Gastrocnemius medialis (tissue), 4 donors: Measurements from ENCODE around the gene KRT3.

Experiments
- POLR2A ChIP-seq, 2 donors: fragments of 450-650 bp; IDR thresholded peaks; one replicate each; pipeline ENCODE4 v1.6.1; 2017; ENCODE audit warnings: antibody characterized with exemption in 2 of 2, mild to moderate bottlenecking in 2 of 2, moderate library complexity in 2 of 2
- TF ChIP-seq, protein P1 (sequence below), 5 experiments: fragments of 450-650 bp in 3 of 5; fragments of 200-600 bp in 2 of 5; sonication (generic) in 2 of 5; IDR thresholded peaks in 4 of 5; conservative IDR thresholded peaks in 1 of 5; 1 replicate in 4 of 5; 2 replicates in 1 of 5; pipeline ENCODE4 v1.5.1; 2016 to 2019; ENCODE audit warnings: antibody characterized with exemption in 5 of 5, mild to moderate bottlenecking in 3 of 5, moderate library complexity in 3 of 5

DNA sequence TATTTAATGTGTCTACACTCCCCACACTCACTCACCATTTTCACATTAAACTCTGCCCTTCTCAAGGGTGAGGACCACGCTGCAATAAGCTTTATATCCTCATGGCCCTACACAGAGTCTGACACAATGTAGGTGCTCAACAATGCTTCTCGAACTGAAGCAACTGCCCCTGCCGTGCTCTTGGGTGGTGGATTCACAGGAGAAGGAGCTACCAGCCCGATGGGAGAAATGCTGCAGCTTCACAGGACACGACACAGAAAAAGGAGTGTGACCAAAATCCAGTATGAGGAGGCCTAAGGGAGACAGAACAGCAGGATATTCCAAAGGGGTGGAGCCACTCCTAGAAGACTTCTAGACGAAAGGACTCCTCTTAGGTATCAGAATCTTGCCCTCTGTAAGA is 6.5 kb upstream of the KRT3 start:
- TF ChIP-seq, protein P1, sequence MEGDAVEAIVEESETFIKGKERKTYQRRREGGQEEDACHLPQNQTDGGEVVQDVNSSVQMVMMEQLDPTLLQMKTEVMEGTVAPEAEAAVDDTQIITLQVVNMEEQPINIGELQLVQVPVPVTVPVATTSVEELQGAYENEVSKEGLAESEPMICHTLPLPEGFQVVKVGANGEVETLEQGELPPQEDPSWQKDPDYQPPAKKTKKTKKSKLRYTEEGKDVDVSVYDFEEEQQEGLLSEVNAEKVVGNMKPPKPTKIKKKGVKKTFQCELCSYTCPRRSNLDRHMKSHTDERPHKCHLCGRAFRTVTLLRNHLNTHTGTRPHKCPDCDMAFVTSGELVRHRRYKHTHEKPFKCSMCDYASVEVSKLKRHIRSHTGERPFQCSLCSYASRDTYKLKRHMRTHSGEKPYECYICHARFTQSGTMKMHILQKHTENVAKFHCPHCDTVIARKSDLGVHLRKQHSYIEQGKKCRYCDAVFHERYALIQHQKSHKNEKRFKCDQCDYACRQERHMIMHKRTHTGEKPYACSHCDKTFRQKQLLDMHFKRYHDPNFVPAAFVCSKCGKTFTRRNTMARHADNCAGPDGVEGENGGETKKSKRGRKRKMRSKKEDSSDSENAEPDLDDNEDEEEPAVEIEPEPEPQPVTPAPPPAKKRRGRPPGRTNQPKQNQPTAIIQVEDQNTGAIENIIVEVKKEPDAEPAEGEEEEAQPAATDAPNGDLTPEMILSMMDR (IDR thresholded peaks at IDR 0.05 in 4 of 5, conservative IDR thresholded peaks at IDR 0.05 in 1 of 5), result no peak
- TF ChIP-seq POLR2A (IDR thresholded peaks at IDR 0.05), result no peak
